ENCODE measurements around the gene ADO.

Gene ADO

GRCh38 chr10:62831346-62831745, 26.8 kb downstream of the ADO start:
- Histone ChIP-seq H3K4me3 (ENCODE audit: severe bottlenecking) (no peak overlapping the region), H3K4me1 (ENCODE audit: insufficient read depth, poor library complexity, severe bottlenecking) (no peaks in the 10 kb centered on the region), H3K27ac (ENCODE audit: poor library complexity, severe bottlenecking) (no peak overlapping the region), H3K27me3 (ENCODE audit: insufficient read depth, poor library complexity, severe bottlenecking) (no peaks in the 10 kb centered on the region), H3K36me3 (ENCODE audit: low read depth) (no peaks in the 10 kb centered on the region), H3K9me3 (ENCODE audit: severe bottlenecking) (no peaks in the 10 kb centered on the region)
- no peak for TF ChIP-seq CTCF (IDR thresholded peaks at IDR 0.05; ENCODE audit: poor library complexity, severe bottlenecking)
- no peak for DNase-seq (ENCODE audit: low spot score)
- no peak for ATAC-seq (ENCODE audit: low read depth)

DNA sequence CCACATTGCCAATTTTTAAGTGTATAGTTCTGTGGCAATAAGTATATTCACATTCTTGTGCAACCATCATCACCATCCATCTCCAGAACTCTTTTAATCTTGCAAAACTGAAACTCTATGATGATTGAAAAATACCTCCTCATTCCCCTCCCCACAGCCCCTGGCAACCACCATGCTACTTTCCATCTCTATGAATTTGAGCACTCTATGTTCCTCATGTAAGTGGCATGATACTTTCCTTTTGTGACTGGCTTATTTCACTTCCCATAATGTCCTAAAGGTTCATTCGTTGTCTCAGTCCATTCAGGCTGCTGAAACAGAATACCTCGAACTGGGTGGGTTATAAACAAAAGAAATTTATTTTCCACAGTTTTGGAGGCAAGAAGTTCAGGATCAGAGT, 35.1 kb downstream of the ADO start:
- no peak for TF ChIP-seq CTCF (IDR thresholded peaks at IDR 0.05; ENCODE audit: poor library complexity, severe bottlenecking)
- no peak for DNase-seq (ENCODE audit: low spot score)
- Histone ChIP-seq H3K27ac (ENCODE audit: poor library complexity, severe bottlenecking) (no peak overlapping the region), H3K9me3 (ENCODE audit: severe bottlenecking) (no peaks in the 10 kb centered on the region), H3K27me3 (ENCODE audit: insufficient read depth, poor library complexity, severe bottlenecking) (no peaks in the 10 kb centered on the region), H3K4me3 (ENCODE audit: severe bottlenecking) (no peak overlapping the region), H3K36me3 (ENCODE audit: low read depth) (no peaks in the 10 kb centered on the region), H3K4me1 (ENCODE audit: insufficient read depth, poor library complexity, severe bottlenecking) (no peaks in the 10 kb centered on the region)
- no peak for ATAC-seq (ENCODE audit: low read depth)

DNA sequence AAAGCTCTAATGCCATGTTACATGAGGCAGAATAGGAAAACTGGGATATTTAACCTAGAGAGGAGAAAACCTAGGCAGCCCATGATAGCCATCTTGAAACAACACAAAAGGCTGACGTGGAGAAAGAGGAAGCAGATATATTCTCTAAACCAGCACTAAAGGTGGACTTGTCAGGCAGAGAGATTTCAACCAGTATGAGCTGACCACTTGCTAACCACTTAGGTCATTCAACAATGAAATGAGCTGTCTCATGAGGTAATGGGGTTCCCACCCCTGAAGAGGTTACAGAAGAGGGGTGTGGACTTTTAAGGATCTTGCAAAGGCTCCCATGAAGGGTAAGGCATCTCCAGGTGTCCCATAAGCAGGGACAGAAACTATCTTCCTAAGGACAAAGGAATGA, 38.5 kb downstream of the ADO start:
- H3K4me3 ChIP-seq (ENCODE audit: severe bottlenecking): no peak overlapping the region
- H3K27ac ChIP-seq (ENCODE audit: poor library complexity, severe bottlenecking): no peak overlapping the region
- ATAC-seq (ENCODE audit: low read depth) (no peak), DNase-seq (ENCODE audit: low spot score) (no peak)
- no peaks in the 10 kb centered on the region for H3K4me1 ChIP-seq (ENCODE audit: insufficient read depth, poor library complexity, severe bottlenecking)
- no peaks in the 10 kb centered on the region for H3K9me3 ChIP-seq (ENCODE audit: severe bottlenecking)
- H3K27me3 ChIP-seq (ENCODE audit: insufficient read depth, poor library complexity, severe bottlenecking): no peaks in the 10 kb centered on the region
- H3K36me3 ChIP-seq (ENCODE audit: low read depth): no peaks in the 10 kb centered on the region
- no peak for TF ChIP-seq CTCF (IDR thresholded peaks at IDR 0.05; ENCODE audit: poor library complexity, severe bottlenecking)

GRCh38 chr10:62843600-62843999, 39.1 kb downstream of the ADO start:
- Histone ChIP-seq H3K27ac (ENCODE audit: poor library complexity, severe bottlenecking) (no peak overlapping the region), H3K4me3 (ENCODE audit: severe bottlenecking) (no peak overlapping the region), H3K36me3 (ENCODE audit: low read depth) (no peaks in the 10 kb centered on the region), H3K4me1 (ENCODE audit: insufficient read depth, poor library complexity, severe bottlenecking) (no peaks in the 10 kb centered on the region), H3K27me3 (ENCODE audit: insufficient read depth, poor library complexity, severe bottlenecking) (no peaks in the 10 kb centered on the region), H3K9me3 (ENCODE audit: severe bottlenecking) (no peaks in the 10 kb centered on the region)
- no peak for TF ChIP-seq CTCF (IDR thresholded peaks at IDR 0.05; ENCODE audit: poor library complexity, severe bottlenecking)
- DNase-seq (ENCODE audit: low spot score): no peak
- ATAC-seq (ENCODE audit: low read depth): no peak

GRCh38 chr10:62844280-62845011, 39.9 kb downstream of the ADO start:
- H3K36me3 ChIP-seq (ENCODE audit: low read depth): no peaks in the 10 kb centered on the region
- no peak for ATAC-seq (ENCODE audit: low read depth)

More at GRCh38 chr10:62844280-62845011, 39.9 kb downstream of the ADO start:
- Histone ChIP-seq H3K4me3 (ENCODE audit: severe bottlenecking) (no peak overlapping the region), H3K27me3 (ENCODE audit: insufficient read depth, poor library complexity, severe bottlenecking) (no peaks in the 10 kb centered on the region), H3K27ac (ENCODE audit: poor library complexity, severe bottlenecking) (no peak overlapping the region), H3K4me1 (ENCODE audit: insufficient read depth, poor library complexity, severe bottlenecking) (no peaks in the 10 kb centered on the region), H3K9me3 (ENCODE audit: severe bottlenecking) (no peaks in the 10 kb centered on the region)
- TF ChIP-seq CTCF (IDR thresholded peaks at IDR 0.05; ENCODE audit: poor library complexity, severe bottlenecking): no peak
- no peak for DNase-seq (ENCODE audit: low spot score)

Measured in RWPE2 (cell line).